T-helper 9 cell (primary cell): ENCODE results near the gene ABCG2.
A peak's percentile ranks its signal among the peaks of the same experiment; 100 is the strongest.

Experiments used
- DNase-seq: peaks from one replicate; pipeline ENCODE4 v3.0.0-alpha.2; 2020
- total RNA-seq, 2 donors: gene quantifications; one replicate each; lab custom pipeline; 2026; lab: John Stamatoyannopoulos, UW

Gene ABCG2
- 0.48 to 0.63 reads per million in 2 donors for total RNA-seq

DNA sequence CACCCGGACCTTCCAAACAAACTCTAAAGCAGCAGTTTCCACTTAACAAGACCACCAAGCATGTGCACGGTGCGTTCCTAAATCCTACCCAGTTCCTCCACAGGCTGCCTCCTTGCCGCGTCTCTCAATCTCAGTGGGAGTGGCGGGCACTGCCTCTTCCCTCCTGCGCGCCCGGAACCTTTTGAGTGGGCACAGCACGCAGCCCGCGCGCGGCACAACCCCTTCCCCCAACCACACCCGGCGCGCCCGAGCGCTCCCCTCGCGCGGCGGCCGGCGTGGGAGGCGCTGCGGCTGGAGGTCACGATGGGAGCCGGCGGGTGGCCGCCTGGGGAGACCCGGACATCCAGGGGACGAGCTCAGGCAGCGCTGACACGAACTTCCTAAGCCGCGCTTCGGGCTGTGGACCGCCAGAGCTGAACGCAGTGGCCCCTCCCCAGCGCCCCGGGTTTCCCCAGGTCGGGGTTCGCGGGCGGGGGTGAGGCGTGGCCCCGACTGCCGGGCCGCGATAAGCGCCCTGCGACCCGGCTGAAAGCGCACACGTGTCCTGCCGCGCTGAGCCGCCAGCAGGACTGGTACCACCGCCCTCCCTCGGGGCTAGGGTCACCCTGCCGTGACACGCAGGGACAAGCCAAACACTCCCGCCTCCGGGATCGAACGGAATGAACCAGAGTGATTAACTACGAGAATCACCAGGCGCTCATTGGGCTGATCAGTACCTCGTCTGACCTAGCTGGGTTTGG, at the start of gene ABCG2:
Gene ABCG2 (minus strand): TSS at position 151 of the 740 bp plus-strand sequence. CDS start 18,644 bp downstream, outside the sequence.
- DNase-seq = peak; percentile 2

DNA sequence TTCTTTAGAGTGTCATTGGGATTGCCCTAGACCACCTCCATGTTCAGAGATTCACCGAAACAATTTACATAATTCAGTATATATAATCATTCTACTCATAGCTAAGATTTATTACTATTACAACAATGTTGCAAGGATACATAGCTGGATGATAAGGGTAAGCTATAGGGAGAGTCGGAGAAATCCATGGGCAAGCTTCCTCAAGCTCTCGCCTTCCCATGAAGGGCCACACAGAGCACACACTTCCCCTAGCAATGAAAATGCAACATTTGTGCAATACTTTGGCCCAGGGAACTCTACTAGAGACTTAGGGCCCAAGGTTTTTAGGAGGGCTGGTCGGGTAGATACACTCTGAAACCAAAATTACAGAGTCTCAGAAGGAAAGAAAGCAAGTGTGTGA, 49.7 kb upstream of the ABCG2 start:
- no peak for DNase-seq

DNA sequence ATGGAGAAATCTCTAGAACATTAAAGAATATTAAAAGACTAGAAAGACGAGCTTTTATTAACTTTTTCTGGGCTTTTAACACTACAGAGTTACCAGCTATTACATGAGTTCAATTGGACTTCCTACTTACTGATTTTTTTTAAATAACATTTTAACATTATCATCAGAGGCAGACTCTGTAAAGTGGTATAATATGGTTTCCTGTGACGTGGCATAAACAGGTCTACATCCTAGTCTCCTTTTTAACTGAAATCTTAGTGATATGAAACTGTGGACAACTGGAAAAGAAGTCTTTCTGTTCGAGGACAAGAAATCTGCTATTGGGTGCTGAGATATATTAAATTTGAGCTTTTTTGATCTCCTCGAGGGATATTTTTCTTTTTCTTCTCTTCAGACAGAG, 48.7 kb upstream of the ABCG2 start:
- DNase-seq = no peak

DNA sequence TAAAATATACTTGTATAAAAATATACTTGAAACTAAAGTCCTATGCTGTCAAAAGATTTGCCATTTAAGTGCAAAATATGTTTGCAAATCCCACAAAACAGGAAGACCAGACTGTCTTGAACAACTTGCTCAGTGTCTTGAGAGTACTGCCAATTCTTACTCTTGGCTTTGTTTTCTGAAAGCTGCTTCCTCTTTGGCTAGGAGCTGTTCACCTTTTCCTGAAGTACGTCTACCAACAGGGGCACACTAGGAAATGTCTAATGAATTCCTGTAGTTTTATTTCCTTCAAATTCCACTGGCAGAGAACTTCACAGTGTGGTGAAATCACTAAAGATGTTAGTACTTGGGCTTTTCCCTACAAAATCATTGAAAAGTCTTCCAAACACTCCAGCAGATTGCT, 46.4 kb upstream of the ABCG2 start:
- no peak for DNase-seq

DNA sequence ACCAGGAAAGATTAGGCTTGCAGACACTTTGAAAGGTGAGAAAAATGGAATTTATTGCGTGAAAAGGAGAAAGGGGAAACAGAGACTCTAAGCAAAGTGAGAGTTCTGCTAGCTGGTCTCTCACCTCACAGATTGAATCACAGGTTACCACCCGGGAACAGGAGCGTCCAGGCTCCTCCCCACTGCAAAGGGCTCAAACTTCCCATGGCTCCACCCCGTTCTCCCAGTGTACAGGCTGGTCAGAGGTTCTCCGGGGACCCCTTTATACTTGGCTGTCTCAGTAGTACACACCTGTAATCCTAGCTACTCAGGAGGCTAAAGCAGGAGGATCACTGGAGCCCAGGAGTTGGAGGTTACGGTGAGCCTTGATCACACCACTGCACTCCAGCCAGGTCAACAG, 44.0 kb upstream of the ABCG2 start:
- no peak for DNase-seq

DNA sequence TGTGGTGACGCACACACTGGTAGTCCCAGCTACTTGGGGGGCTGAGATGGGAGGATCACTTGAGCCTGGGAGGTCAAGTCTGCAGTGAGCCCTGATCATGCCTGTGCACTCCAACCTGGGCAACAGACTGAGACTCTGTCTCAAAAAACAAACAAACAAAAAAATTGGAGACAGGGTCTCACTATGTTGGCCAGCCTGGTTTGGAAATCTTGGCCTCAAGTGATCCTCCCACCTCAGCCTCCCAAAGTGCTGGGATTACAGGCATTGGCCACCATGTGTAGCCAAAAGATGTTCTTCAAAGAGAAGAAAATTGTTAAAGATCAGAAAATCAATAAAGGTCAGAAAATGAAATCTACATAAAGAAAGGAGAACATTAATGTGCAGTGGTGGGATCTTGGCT, 41.7 kb upstream of the ABCG2 start:
- no peak for DNase-seq

DNA sequence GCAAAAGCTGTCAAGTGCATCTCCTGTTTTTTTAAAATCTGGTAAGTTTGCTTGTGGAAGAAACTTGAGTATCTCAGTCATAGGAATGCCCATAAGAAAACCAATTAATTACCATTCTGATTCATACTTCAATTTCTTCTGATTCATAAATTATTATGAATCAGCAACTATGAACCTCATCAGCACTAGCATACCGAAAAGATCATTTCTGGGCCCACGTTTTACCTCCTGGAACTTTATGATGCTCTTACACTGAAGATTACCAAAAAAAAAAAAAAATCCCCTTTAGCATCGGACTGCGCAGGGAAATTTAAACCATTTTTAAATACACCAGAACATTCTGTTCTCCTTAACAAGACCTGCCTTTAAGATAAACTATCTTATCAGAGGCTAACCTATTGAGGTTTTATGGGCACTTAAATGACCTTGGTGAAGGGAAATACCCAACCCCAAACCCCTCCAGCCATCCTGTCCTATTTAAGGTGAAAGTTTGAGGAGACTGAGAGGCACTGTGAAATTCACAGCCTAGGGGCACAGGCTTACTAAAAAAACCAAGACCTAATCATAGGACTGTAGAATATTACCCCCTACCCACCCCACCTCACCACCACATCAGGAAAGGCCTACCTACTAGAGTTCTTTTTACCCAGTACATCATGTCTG, 38.2 kb upstream of the ABCG2 start:
- no peak for DNase-seq

DNA sequence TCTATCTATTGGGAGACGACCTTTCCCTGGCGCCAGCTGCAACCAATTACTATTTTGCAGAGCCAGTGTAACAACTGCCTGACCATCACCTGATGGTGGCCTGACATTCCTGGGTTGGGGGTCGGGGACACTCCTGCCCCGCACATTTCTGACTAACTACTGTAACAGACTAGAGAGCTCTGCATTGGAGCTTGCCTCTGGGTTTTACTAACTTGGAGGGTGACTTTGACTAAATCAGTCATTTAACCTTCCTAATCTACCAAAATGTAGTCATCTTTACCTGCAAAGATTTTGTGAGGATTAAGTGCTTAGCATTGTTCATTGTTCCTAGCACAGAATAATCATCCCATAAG, 37.5 kb upstream of the ABCG2 start:
- DNase-seq = no peak

DNA sequence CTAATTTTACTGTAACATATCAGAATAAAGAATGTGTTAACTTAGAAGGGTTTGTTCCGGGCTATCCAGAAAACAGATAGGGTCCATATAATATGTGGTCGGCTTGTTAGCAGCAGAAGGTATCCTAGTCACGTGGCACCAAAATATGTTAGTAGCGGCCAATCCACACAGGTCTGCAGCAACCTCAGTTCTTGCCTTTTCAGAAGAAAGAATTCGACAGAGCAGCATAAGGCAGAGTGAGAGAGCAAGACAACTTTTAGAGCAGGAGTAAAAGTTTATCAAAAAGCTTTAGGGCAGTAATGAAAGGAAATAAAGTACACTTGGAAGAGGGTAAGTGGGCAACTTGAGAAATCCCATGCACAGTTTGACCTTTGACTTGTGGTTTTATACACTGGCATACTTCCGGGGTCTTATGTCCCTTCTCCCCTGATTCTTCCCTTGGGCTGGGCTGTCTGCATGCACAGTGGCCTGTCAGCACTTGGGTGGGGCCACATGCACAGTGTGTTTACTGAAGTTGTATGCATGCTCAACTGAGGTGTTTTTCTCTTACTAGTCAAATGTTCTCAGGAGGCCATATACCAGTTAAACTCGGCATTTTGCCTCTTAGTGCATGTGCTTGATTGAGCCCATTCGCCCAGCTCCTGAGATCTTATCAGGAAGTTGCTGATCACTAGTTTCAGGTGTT, 37.0 kb upstream of the ABCG2 start:
- DNase-seq = no peak

DNA sequence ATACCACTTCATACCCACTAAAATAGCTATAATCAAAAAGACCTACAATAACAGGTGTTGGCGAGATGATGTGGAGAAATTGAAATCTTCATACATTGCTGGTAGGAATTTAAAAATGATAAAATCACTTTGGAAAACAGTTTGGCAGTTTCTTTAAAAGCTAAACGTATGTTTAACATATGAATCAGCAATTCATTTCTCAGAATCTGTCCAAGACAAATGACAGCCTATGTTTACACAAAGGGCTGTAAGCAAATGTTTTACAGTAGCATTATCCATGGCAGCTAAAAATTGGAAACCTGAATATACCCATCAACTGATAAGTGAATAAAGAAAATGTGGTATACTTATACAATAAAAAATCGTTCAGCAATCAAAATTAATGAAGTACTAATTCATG, 33.0 kb upstream of the ABCG2 start:
- no peak for DNase-seq

DNA sequence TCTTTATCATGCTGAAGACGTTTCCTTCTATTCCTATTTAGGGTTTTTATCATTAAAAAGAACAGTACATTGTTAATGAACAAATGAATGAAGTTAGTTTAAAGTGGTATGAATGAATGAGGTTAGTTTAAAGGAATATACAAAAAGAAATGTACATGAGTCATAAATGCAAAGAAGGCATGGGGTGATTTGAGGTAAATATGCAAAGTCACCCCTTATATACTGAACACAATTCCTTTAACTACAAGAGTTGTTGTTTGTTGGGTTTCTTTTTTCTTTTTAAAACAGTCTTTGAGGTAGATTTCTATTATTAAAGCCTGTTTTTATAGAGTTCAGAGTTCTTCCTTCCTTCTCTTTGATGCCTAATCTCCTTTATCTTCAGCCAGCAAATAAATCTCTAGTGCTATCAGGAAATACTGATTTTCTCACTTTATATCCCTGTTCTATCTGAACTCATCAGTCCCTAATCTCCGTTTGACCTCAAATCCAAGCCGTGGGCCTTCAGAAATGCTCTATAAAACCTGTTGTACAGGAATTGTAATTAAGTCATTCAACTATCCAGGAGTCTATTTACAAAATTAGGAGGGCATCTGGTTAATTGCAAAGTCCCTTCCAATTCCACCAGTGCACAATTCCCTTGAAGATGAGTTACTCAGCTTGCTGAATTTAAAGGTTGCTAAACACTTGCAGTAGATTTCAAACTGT, 31.6 kb upstream of the ABCG2 start:
- no peak for DNase-seq

DNA sequence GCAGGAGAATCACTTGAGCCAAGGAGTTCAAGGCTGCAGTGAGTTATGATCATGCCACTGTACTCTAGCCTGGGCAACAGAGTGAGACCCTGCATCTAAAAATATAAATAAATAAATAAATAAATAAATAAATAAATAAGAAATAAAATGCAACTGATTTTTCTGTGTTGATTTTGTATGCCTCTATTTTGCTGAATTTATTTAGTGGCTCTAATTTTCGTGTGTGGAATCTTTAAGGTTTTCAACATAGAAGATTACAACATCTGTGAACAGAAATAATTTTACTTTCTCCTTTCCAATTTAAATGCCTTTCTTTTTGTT, 30.9 kb upstream of the ABCG2 start:
- DNase-seq = no peak

DNA sequence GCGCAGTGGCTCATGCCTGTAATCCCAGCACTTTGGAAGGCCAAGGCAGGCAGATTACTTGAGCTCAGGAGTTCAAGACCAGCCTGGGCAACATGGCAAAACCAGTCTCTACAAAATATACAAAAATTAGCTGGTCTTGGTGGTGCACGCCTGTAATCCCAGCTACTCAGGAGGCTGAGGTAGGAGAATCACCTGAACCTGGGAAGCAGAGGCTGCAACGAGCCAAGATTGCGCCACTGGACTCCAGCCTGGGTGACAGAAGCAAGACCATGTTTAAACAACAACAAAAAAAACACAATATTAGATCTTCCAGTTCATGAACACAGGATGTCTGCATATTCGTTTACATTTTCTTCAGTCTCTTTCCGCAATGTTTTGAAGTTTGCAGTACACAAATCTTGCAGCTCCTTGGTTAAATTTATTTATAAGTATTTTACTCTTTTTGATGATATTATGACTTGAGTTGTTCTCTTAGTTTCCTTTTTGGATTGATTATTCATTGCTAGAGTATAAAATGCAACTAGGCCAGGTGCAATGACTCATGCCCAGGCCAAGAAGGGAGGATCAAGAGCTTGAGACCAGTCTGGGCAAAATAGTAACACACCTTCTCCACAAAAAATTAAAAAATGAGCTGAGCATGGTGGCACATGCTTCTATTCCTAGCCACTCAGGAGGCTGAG, 30.4 kb upstream of the ABCG2 start:
- DNase-seq = no peak

DNA sequence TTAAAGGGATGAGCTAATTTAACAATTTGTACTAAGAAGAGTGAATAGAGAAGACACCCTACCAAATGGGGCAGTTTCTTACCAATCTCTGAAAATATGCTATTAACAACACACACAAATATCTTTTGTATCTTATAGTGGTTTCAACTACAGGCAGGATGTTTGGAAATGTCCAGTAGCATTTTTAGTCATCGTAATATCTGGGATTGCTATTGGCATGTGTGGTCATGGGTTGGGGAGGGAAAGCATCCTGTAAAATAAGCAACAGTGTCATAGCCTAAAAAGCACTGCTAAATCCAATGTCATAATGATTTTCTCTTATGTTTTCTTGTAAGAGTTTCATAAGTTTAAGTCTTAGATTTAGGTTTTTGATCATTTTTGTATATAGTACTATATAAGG, 29.3 kb upstream of the ABCG2 start:
- DNase-seq = no peak

DNA sequence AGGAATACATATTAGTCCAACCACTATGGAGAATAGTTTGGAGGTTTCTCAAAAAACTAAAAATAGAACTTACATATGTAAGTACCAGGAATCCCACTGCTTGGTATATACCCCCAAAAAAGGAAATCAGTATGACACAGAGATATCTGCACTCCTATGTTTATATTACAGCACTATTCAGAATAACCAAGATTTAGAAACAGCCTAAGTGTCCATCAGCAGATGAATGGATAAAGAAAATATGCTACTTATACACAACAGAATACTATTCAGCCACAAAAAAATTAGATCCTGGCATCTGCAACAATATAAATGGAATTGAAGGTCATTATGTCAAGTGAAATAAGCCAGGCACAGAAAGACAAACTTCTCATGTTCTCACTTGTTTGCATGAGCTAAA, 27.5 kb upstream of the ABCG2 start:
- DNase-seq = no peak

DNA sequence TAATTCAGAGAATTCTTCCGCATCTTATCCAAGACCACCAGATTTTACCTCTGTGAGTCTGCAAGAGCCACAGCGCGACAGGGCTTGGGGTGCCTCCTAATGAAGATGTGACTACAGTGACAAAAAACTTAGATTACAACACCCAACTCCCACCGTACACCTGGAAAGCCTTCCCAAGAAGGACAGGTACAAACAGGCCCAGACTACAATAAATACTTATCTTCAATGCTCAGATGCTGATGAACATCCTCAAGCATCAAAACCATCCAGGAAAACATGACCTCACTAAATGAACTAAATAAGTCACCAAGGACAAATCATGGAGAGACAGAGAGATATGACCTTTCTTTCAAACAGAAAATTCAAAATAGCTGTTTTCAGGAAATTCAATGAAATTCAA, 20.8 kb upstream of the ABCG2 start:
- no peak for DNase-seq

DNA sequence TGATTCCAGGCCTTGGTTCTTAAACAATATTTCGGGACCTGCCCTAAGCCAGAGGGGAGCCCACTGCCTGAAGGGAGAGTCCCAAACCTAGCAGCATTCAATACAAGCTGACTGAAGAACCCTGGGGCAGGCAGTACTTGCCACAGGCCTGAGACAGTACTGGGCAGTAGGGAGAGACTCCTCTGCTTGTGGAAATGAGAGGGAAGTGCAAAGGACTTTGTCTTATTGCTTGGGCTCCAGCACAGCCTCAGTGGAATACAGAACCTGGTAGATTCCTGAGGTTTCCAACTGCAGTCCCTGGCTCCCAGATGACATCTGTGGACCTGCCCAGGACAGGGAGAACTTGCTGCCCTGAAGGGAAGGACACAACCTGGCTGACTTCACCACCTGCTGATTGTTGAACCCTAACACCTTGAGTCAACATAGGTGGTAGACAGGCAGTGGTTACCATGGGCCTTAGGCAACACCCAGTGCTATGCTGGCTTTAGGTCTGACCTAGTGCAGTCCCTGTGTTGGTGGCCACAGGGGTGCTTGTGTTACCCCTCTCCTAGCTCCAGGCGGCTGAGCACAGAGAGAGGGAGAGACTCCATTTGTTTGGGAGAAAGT, 20.3 kb upstream of the ABCG2 start:
- DNase-seq = no peak

DNA sequence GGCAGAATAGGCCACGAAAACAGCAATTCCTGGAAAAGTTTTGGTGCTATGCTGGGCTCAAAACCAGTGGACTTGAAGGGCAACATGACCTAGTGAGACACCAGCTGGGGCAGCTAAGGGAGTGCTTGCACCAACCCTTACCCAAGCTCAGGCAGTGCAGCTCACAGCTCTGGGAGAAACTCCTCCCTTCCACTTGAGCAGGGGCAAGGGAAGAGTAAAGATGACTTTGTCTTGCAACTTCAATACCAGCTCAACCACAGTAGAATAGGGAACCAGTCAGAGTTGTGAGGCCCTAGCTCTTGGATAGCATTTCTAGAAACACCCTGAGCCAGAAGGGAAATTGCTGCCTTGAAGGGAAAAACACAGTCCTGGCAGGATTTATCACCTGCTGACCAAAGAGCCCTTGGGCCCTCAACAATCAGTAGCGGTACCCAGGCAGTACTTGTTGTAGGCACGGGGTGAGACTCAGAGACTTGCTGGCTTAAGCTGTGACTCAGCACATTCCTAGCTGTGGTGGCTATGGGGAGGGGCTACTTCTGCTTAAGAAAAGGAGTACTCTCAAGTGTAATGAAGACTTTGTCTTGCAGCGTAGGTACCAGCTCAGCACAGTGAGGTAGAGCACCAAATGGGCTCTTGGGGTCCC, 19.7 kb upstream of the ABCG2 start:
- no peak for DNase-seq

DNA sequence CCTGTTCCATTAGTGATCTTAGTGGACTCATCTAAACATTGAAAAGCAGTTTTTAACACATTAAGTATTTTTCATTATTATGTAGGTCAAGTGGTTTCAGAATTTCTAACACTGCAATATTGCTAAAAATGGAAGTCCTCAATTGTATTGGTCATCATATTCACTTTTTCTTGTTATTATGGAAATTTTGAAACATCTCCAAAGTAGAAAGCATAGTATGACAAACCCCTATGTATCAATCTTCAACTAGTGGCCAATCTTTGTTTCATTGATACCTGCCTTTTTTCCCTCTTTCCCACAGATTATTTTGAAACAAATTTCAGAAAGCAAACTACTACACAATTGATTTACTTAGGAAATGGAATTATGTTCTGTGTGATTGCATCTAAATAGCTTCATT, 14.5 kb upstream of the ABCG2 start:
- DNase-seq = no peak

DNA sequence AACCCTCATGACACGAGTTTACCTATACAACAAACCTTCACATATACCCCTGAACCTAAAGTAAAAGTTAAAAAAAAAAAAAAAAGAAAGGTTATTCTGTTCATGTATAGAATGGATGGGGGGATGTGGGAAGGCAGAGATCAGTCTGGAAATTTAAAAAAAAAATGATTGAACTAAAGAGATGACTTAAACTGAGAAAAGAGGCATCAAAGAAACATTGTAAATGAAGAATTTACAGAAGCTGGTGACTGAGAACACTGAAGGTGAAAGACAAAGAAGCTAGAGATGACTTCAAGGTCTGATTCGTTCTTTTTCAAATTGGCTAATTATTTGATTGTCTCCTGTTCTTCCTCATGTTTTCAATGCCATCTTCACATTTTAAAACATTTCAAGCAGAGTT, 12.8 kb upstream of the ABCG2 start:
- DNase-seq = no peak

DNA sequence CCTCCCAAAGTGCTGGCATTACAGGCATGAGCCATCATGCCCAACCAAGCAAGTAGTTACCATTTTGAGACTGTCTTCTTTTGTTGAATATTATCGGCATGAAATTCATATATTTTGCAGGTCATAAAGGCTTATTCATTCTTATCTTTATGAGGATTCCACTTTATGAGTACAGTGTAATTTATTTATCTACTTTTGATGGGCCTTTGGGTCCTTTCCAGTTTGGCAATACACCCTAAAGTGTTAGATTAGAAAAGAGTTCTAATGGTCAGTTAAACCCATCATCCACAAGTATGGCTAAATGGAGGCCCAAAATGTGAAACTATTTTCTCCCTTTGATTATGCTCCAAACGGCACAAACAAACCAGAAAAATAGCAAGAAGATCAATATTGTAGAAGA, 10.9 kb upstream of the ABCG2 start:
- no peak for DNase-seq

DNA sequence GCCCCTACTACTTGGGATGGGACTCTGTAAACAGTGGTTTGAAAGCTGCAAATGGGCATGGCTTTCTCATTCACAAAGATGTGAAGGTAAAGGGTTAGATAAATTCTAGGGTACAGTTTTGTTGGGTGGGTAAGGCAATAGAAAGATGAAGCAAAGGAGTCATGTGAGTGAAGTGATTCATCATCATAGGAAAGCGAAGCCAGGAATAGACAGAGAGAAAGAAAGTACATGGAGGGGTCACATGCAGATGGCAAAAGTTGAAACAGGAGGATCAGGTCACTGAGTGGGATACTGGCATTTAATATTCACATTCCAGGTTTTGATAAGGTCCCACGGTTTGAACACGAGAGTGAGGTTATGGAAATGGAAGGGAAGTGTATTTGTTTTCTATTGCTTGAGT, 8.2 kb upstream of the ABCG2 start:
- no peak for DNase-seq
